A549 (cell line): Measurements from ENCODE around the gene RNF26.

Experiments used
- HOXA7 ChIP-seq: fragments of 250-450 bp; sonication (Bioruptor Pico); IDR thresholded peaks from 2 replicates; pipeline ENCODE4 v1.5.0; 2020; ENCODE audit warnings: mild to moderate bottlenecking, moderate library complexity
- POLR2A ChIP-seq: IDR thresholded peaks from 2 replicates; pipeline ENCODE4 v1.6.1; 2012; ENCODE audit warnings: mild to moderate bottlenecking, low read length
- POLR2AphosphoS2 ChIP-seq: conservative IDR thresholded peaks from 2 replicates; pipeline ENCODE4 v1.6.1; 2012; ENCODE audit warnings: low read length, improper control_type of control experiment, inconsistent platforms
- RAD21 ChIP-seq, 2 experiments: fragments of >200 bp in 1 of 2; sonication (Bioruptor Twin) in 1 of 2; formaldehyde crosslinking in 1 of 2; IDR thresholded peaks in 1 of 2; conservative IDR thresholded peaks in 1 of 2; 2 replicates in 1 of 2; 3 replicates in 1 of 2; pipeline ENCODE4 v1.6.1; 2012 to 2018; ENCODE audit warnings: inconsistent platforms in 1 of 2
- RCOR1 ChIP-seq: fragments of 150-350 bp; IDR thresholded peaks from 2 replicates; pipeline ENCODE4 v1.6.1; 2014; ENCODE audit warnings: antibody characterized with exemption, low read length, low read depth
- REST ChIP-seq: fragments of 200-600 bp; sonication (generic); IDR thresholded peaks from 2 replicates; pipeline ENCODE4 v1.6.1; 2016; ENCODE audit warnings: antibody characterized with exemption, mild to moderate bottlenecking, moderate library complexity
- RFX5 ChIP-seq: fragments of 450-650 bp; IDR thresholded peaks from 2 replicates; pipeline ENCODE4 v1.7.1; 2014; ENCODE audit warnings: antibody characterized with exemption, mild to moderate bottlenecking, moderate library complexity
- SMC3 ChIP-seq: fragments of >200 bp; sonication (Bioruptor Twin); formaldehyde crosslinking; IDR thresholded peaks from 3 replicates; pipeline ENCODE4 v1.6.1; 2018; ENCODE audit warnings: inconsistent platforms
- SREBF2 ChIP-seq: fragments of 450-650 bp; IDR thresholded peaks from 2 replicates; pipeline ENCODE4 v1.6.1; 2014; ENCODE audit warnings: mild to moderate bottlenecking, moderate library complexity
- TF ChIP-seq, protein P1 (sequence below): fragments of >200 bp; sonication (Bioruptor Twin); formaldehyde crosslinking; IDR thresholded peaks from 3 replicates; pipeline ENCODE4 v1.5.1; 2016

DNA sequence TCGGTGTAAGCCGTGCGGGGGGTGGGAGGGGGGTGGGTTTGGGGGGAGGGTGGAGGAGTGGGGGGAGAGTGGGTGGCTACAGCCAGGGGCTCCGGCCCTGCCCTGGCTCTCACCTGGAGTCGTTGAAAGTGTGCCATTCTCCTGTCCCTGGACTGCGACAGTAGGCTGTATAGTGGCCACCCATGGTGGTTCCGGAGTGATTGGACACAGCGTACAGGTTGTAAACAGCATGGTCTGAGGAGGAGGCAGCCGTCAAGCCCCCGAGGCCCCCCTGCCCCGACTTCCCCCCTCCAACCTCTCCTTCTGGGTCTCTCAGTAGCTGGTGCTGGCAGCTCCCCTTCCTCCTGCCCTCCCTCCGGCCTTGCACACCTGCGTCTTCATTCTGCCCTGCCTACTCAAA lies 22.7 kb downstream of the RNF26 start:
- TF ChIP-seq, protein P1, sequence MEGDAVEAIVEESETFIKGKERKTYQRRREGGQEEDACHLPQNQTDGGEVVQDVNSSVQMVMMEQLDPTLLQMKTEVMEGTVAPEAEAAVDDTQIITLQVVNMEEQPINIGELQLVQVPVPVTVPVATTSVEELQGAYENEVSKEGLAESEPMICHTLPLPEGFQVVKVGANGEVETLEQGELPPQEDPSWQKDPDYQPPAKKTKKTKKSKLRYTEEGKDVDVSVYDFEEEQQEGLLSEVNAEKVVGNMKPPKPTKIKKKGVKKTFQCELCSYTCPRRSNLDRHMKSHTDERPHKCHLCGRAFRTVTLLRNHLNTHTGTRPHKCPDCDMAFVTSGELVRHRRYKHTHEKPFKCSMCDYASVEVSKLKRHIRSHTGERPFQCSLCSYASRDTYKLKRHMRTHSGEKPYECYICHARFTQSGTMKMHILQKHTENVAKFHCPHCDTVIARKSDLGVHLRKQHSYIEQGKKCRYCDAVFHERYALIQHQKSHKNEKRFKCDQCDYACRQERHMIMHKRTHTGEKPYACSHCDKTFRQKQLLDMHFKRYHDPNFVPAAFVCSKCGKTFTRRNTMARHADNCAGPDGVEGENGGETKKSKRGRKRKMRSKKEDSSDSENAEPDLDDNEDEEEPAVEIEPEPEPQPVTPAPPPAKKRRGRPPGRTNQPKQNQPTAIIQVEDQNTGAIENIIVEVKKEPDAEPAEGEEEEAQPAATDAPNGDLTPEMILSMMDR: no peak
- no peak for TF ChIP-seq POLR2A
- TF ChIP-seq RCOR1: no peak
- TF ChIP-seq RAD21 (conservative IDR thresholded peaks at IDR 0.05 in 1 of 2, IDR thresholded peaks at IDR 0.05 in 1 of 2): no peak
- no peak for TF ChIP-seq SMC3
- TF ChIP-seq SREBF2: no peak
- TF ChIP-seq RFX5: no peak
- TF ChIP-seq POLR2AphosphoS2: no peak
- TF ChIP-seq HOXA7 (CRISPR knock-in tag): no peak
- no peak for TF ChIP-seq REST
